Upper lobe of left lung (tissue), 6 donors: ENCODE data around the gene MCF2L. TPM values are rescaled to one million over a fixed set of nuclear protein-coding genes. Genes with fewer than 3 reads are reported as not detected.

Experiments
- ATAC-seq, 2 donors: fragments of 200-7000 bp; cut with Tn5 transposase; one replicate each; pipeline ENCODE4 v1.9.1; 2022; ENCODE audit warnings: mild to moderate bottlenecking in 2 of 2, moderate library complexity in 2 of 2; ENCODE audit not compliant: low FRiP score in 2 of 2
- DNase-seq, 2 donors: peaks; one replicate each; pipeline ENCODE4 v3.0.0-alpha.2; 2019 to 2020
- H3K27ac ChIP-seq, 4 donors: fragments of 200-600 bp; sonication (generic); one replicate each; pipeline ENCODE4 v1.5.1; 2016 to 2019
- H3K27me3 ChIP-seq, 4 donors: fragments of 200-600 bp; sonication (generic); one replicate each; pipeline ENCODE4 v1.5.1; 2017 to 2019
- H3K36me3 ChIP-seq, 4 donors: fragments of 200-600 bp; sonication (generic); one replicate each; pipeline ENCODE4 v1.5.1; 2016 to 2019
- H3K4me1 ChIP-seq, 4 donors: fragments of 200-600 bp; sonication (generic); one replicate each; pipeline ENCODE4 v1.5.1; 2018 to 2019
- H3K4me3 ChIP-seq, 4 donors: fragments of 200-600 bp; sonication (generic); one replicate each; pipeline ENCODE4 v1.5.1; 2017 to 2019; ENCODE audit warnings: mild to moderate bottlenecking in 2 of 4, moderate library complexity in 1 of 4
- H3K9me3 ChIP-seq, 4 donors: fragments of 200-600 bp; sonication (generic); one replicate each; pipeline ENCODE4 v1.5.1; 2018 to 2019
- EP300 ChIP-seq, 4 donors: sonication (generic); formaldehyde crosslinking; IDR thresholded peaks; one replicate each; pipeline ENCODE4 v1.5.1; 2017; ENCODE audit warnings: antibody characterized with exemption in 4 of 4, control low read depth in 2 of 4
- POLR2A ChIP-seq, 4 donors: fragments of 450-650 bp; IDR thresholded peaks; one replicate each; pipeline ENCODE4 v1.5.1; 2016 to 2017; ENCODE audit warnings: antibody characterized with exemption in 4 of 4, mild to moderate bottlenecking in 2 of 4
- POLR2AphosphoS5 ChIP-seq, 2 donors: sonication (generic); formaldehyde crosslinking; IDR thresholded peaks; one replicate each; pipeline ENCODE4 v1.5.1; 2017; ENCODE audit warnings: antibody characterized with exemption in 2 of 2
- WGBS, 2 donors: methylation state at CpG; one replicate each; pipeline ENCODE4 v1.1.5; 2017 to 2018; 5-methylcytosine and 5-hydroxymethylcytosine counted together
- total RNA-seq, 6 donors: library from RNA; depleted of rRNA in 4 of 6; stranded (reverse); fragments of >200 nt in 4 of 6; gene quantifications; one replicate each; pipeline versions ENCODE4 v1.1.0 to v1.2.1, GENCODE V29; 2016 to 2021
- TF ChIP-seq, protein P1 (sequence below), 6 experiments: fragments of 450-650 bp in 4 of 6; fragments of 200-600 bp in 2 of 6; sonication (generic) in 2 of 6; IDR thresholded peaks; one replicate each; pipeline ENCODE4 v1.5.1; 2016 to 2019; ENCODE audit warnings: antibody characterized with exemption in 6 of 6
- donor health status: DM: no; HTN: no; CAD: no; lungs with moderate emphysema.
- donor health status: DM: no; HTN: yes; CAD: no; lungs with severe emphysema.

MCF2L gene
- total RNA-seq, 6 donors from 2014 or later, result 14.3 to 99.5 (median 53.1) TPM

DNA sequence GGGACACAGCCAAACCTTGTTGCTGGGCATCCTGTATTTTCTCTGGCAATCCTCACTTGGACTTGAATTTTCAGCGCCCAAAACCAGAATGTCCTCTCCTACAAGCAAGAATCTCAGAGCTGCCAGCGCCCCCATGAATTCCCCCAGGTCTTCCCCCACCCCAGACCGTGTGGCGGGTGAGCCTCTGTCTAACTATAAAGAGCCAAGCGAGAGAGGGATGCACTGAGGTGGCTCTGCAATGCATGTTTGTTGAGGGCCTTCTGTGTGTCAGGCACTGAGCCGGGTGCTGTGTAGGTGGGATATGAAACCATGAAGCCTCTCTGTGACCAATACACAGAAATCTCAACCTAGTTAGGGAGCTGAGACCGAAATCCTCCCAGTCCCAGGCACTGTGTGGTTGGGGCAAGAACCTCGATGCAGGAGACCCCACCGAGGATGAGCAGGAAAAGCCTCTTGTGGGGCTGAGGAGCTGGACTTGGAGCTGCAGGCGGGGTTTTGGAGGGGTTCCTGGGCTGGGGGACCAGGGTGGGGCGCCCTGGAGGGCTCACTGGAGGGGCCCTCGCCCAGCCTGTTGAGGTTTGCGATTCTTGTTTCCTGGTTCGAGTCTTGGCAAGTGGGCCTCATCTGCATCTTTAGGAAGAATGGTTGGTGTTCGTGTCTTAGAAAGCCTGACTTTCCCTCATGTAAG, 177.0 kb downstream of the MCF2L start:
- no peaks in the 10 kb centered on the region for H3K4me1 ChIP-seq
- DNase-seq, result no peak
- no peak overlapping the region for H3K4me3 ChIP-seq
- H3K27ac ChIP-seq, result no peak overlapping the region
- H3K27me3 ChIP-seq, result no peaks in the 10 kb centered on the region
- H3K36me3 ChIP-seq, result no peaks in the 10 kb centered on the region
- no peak for TF ChIP-seq POLR2AphosphoS5 (IDR thresholded peaks at IDR 0.05)
- no peak for TF ChIP-seq EP300 (IDR thresholded peaks at IDR 0.05)
- TF ChIP-seq, protein P1, sequence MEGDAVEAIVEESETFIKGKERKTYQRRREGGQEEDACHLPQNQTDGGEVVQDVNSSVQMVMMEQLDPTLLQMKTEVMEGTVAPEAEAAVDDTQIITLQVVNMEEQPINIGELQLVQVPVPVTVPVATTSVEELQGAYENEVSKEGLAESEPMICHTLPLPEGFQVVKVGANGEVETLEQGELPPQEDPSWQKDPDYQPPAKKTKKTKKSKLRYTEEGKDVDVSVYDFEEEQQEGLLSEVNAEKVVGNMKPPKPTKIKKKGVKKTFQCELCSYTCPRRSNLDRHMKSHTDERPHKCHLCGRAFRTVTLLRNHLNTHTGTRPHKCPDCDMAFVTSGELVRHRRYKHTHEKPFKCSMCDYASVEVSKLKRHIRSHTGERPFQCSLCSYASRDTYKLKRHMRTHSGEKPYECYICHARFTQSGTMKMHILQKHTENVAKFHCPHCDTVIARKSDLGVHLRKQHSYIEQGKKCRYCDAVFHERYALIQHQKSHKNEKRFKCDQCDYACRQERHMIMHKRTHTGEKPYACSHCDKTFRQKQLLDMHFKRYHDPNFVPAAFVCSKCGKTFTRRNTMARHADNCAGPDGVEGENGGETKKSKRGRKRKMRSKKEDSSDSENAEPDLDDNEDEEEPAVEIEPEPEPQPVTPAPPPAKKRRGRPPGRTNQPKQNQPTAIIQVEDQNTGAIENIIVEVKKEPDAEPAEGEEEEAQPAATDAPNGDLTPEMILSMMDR (IDR thresholded peaks at IDR 0.05), result no peak
- no peak for TF ChIP-seq POLR2A (IDR thresholded peaks at IDR 0.05)
- H3K9me3 ChIP-seq, result no peaks in the 10 kb centered on the region
- ATAC-seq, result no peak
- WGBS, 2 donors, result 86 to 88% methylated on average over 10 to 15 of the region's 15 CpGs

DNA sequence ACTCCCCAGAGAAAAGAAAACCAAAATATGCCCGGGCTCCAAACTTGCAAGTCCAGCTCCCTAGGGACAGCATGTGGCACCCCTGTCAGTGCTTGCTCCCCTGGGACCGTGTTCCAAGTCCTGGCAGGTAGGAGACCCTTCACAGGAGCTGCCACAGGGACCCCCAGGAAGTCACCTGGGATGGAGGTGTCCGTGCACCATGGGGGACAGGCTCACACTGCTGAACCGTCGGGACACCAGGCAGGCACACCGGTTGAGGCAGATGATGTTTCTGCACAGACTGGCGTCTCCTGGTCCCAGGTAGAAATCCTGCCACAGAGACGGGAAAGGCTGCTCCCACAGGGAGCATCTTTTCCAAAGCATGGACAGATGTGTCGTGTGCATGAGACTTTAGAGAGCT, 177.7 kb downstream of the MCF2L start:
- no peak for ATAC-seq
- Histone ChIP-seq H3K4me1 (no peaks in the 10 kb centered on the region), H3K27me3 (no peaks in the 10 kb centered on the region), H3K36me3 (no peaks in the 10 kb centered on the region), H3K27ac (no peak overlapping the region), H3K4me3 (no peak overlapping the region), H3K9me3 (no peaks in the 10 kb centered on the region)
- TF ChIP-seq POLR2AphosphoS5 (IDR thresholded peaks at IDR 0.05) (no peak), EP300 (IDR thresholded peaks at IDR 0.05) (no peak), POLR2A (IDR thresholded peaks at IDR 0.05) (no peak)
- TF ChIP-seq, protein P1 (IDR thresholded peaks at IDR 0.05), result no peak
- 78 to 89% methylated on average over 5 to 9 of the region's 9 CpGs for WGBS, 2 donors
- no peak for DNase-seq

DNA sequence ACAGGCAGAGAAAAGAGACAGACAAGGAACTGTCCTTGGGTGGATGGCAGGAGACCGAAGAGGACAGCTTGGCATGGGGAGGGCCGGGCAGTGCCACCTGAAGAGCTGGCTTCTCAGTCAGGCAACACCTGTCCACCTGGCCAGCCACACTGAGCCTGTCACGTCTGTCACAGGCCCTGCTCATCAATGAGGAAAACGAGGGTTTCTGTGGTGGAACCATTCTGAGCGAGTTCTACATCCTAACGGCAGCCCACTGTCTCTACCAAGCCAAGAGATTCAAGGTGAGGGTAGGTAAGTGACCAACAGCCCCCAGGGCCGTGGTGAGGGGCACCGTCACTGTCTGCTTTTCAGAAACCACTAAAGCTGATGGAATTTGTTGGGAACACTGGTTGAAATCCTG, 178.2 kb downstream of the MCF2L start:
- WGBS, 2 donors, result 70 to 94% methylated on average over 6 to 8 of the region's 8 CpGs
- TF ChIP-seq, protein P1 (IDR thresholded peaks at IDR 0.05), result no peak
- TF ChIP-seq POLR2A (IDR thresholded peaks at IDR 0.05) (no peak), EP300 (IDR thresholded peaks at IDR 0.05) (no peak), POLR2AphosphoS5 (IDR thresholded peaks at IDR 0.05) (no peak)
- DNase-seq, result no peak

DNA sequence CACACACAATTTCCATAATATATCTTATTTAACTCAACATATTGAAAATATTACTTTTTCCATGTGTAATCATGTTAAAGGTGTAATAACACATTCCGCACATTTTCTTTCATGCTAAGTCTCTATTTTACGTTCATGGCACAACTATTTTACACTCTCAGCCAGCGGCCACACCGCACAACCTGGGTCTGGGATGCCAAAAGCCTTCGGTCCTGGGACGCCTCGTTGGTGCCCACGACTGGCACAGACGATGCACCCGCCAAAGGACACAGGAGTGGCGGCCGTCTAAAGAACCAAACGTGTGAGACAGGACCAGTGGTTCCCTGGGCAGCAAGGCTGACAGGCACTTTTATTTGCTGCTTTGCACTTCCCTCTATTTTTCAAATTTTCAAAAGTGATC, 179.4 kb downstream of the MCF2L start:
- Histone ChIP-seq H3K27ac (no peak overlapping the region), H3K4me1 (peaks cover 8 to 15% (median 11%) of the 10 kb centered on the region in 4 donors), H3K4me3 (no peak overlapping the region), H3K36me3 (no peaks in the 10 kb centered on the region), H3K27me3 (no peaks in the 10 kb centered on the region), H3K9me3 (no peaks in the 10 kb centered on the region)
- TF ChIP-seq EP300 (IDR thresholded peaks at IDR 0.05) (no peak), POLR2AphosphoS5 (IDR thresholded peaks at IDR 0.05) (no peak)
- TF ChIP-seq, protein P1 (IDR thresholded peaks at IDR 0.05), result no peak
- 92 to 96% methylated on average over 13 of the region's 13 CpGs for whole genome bisulfite sequencing, 2 donors
- DNase-seq, result no peak
- ATAC-seq, result no peak

More for the DNA sequence above, 178.2 kb downstream of the MCF2L start:
- no peak for ATAC-seq
- H3K36me3 ChIP-seq, result no peaks in the 10 kb centered on the region
- H3K4me3 ChIP-seq, result no peak overlapping the region
- peaks cover 0 to 3% (median under 1%) of the 10 kb centered on the region in 4 donors for H3K4me1 ChIP-seq
- H3K27ac ChIP-seq, result no peak overlapping the region
- H3K9me3 ChIP-seq, result no peaks in the 10 kb centered on the region
- H3K27me3 ChIP-seq, result no peaks in the 10 kb centered on the region
